ENCODE measurements around the gene SLC4A11. TPM values are rescaled to one million over a fixed set of nuclear protein-coding genes. Genes with fewer than 3 reads are reported as not detected.

SLC4A11 gene
- polyA plus RNA-seq, 1 donor (not counting 4 experiments of a cell fraction or from before 2014, with no cell fraction given), result 4.7 TPM

- DNase-seq (ENCODE audit: low read depth, low spot score) (no peak), FAIRE-seq (no peak)
- dilution Hi-C loops (cut with MboI; ENCODE audit: extremely low pct_ligation_motif_present, low sequenced_read_pairs), result no loop called here
Observed at GRCh38 chr20:3276680-3277015, 37.7 kb upstream of the SLC4A11 start.

GRCh38 chr20:3275966-3276679 lies 37.1 kb upstream of the SLC4A11 start:
- DNase-seq (ENCODE audit: low read depth, low spot score) (no peak), FAIRE-seq (no peak)
- Histone ChIP-seq H2AFZ (ENCODE audit: control insufficient read depth, low read length) (no peak overlapping the region), H3K27ac (ENCODE audit: control insufficient read depth, insufficient read depth, low read length) (no peak overlapping the region), H3K4me1 (ENCODE audit: control insufficient read depth, extremely low read depth, insufficient read depth, low read length) (no peaks in the 10 kb centered on the region), H3K9me3 (ENCODE audit: control insufficient read depth, low read depth, low read length) (no peaks in the 10 kb centered on the region), H3K27me3 (ENCODE audit: control insufficient read depth, extremely low read depth, insufficient read depth, low read length) (no peaks in the 10 kb centered on the region), H3K4me3 (ENCODE audit: control insufficient read depth in 2 of 3, extremely low read depth in 1 of 3, insufficient read depth in 2 of 3, low read depth in 1 of 3, low read length in 3 of 3) (no peak overlapping the region), H3K9ac (ENCODE audit: control insufficient read depth, extremely low read depth, insufficient read depth, low read length) (no peak overlapping the region), H3K4me2 (ENCODE audit: control insufficient read depth, extremely low read depth, insufficient read depth, low read depth, low read length) (no peak overlapping the region), H3K36me3 (ENCODE audit: control insufficient read depth in 2 of 2, extremely low read depth in 1 of 2, insufficient read depth in 2 of 2, low read length in 2 of 2) (peaks cover 25 to 35% of the 10 kb centered on the region in 2 experiments), H3K79me2 (ENCODE audit: control insufficient read depth, insufficient read depth, low read length) (no peaks in the 10 kb centered on the region), H3K9me1 (ENCODE audit: control insufficient read depth, extremely low read depth, insufficient read depth, low read length) (no peaks in the 10 kb centered on the region), H4K20me1 (ENCODE audit: control insufficient read depth, extremely low read depth, insufficient read depth, low read length) (no peaks in the 10 kb centered on the region)
- dilution Hi-C loops (cut with MboI; ENCODE audit: extremely low pct_ligation_motif_present, low sequenced_read_pairs), result no loop called here
- TF ChIP-seq EZH2 (IDR thresholded peaks at IDR 0.05; ENCODE audit: low read length) (no peak), CTCF (optimal IDR thresholded peaks at IDR 0.05 in 1 of 3, IDR thresholded peaks at IDR 0.05 in 1 of 3, conservative IDR thresholded peaks at IDR 0.05 in 1 of 3; ENCODE audit: extremely low read depth in 1 of 3, insufficient read depth in 2 of 3, low read length in 3 of 3) (no peak)

More at GRCh38 chr20:3276680-3277015, 37.7 kb upstream of the SLC4A11 start:
- H3K4me1 ChIP-seq (ENCODE audit: control insufficient read depth, extremely low read depth, insufficient read depth, low read length), result no peaks in the 10 kb centered on the region
- no peak overlapping the region for H2AFZ ChIP-seq (ENCODE audit: control insufficient read depth, low read length)
- H4K20me1 ChIP-seq (ENCODE audit: control insufficient read depth, extremely low read depth, insufficient read depth, low read length), result no peaks in the 10 kb centered on the region
- no peak overlapping the region for H3K4me3 ChIP-seq (ENCODE audit: control insufficient read depth in 2 of 3, extremely low read depth in 1 of 3, insufficient read depth in 2 of 3, low read depth in 1 of 3, low read length in 3 of 3)
- TF ChIP-seq CTCF (optimal IDR thresholded peaks at IDR 0.05 in 1 of 3, IDR thresholded peaks at IDR 0.05 in 1 of 3, conservative IDR thresholded peaks at IDR 0.05 in 1 of 3; ENCODE audit: extremely low read depth in 1 of 3, insufficient read depth in 2 of 3, low read length in 3 of 3) (peak; percentile 21 to 65 (median 31)), EZH2 (IDR thresholded peaks at IDR 0.05; ENCODE audit: low read length) (no peak)
- H3K36me3 ChIP-seq (ENCODE audit: control insufficient read depth in 2 of 2, extremely low read depth in 1 of 2, insufficient read depth in 2 of 2, low read length in 2 of 2), result peaks cover 29 to 40% of the 10 kb centered on the region in 2 experiments
- H3K79me2 ChIP-seq (ENCODE audit: control insufficient read depth, insufficient read depth, low read length), result no peaks in the 10 kb centered on the region
- H3K9me3 ChIP-seq (ENCODE audit: control insufficient read depth, low read depth, low read length), result no peaks in the 10 kb centered on the region
- no peak overlapping the region for H3K9ac ChIP-seq (ENCODE audit: control insufficient read depth, extremely low read depth, insufficient read depth, low read length)
- H3K27me3 ChIP-seq (ENCODE audit: control insufficient read depth, extremely low read depth, insufficient read depth, low read length), result no peaks in the 10 kb centered on the region
- no peak overlapping the region for H3K27ac ChIP-seq (ENCODE audit: control insufficient read depth, insufficient read depth, low read length)
- H3K4me2 ChIP-seq (ENCODE audit: control insufficient read depth, extremely low read depth, insufficient read depth, low read depth, low read length), result no peak overlapping the region
- H3K9me1 ChIP-seq (ENCODE audit: control insufficient read depth, extremely low read depth, insufficient read depth, low read length), result no peaks in the 10 kb centered on the region

Data from keratinocyte (primary cell).